Kidney capillary endothelial cell (primary cell): Measurements from ENCODE around the gene NOTCH2.

Experiments used
- DNase-seq: peaks from one replicate; pipeline ENCODE4 v3.0.0-alpha.2; 2018; ENCODE audit warnings: low spot score

The NOTCH2 gene

DNA sequence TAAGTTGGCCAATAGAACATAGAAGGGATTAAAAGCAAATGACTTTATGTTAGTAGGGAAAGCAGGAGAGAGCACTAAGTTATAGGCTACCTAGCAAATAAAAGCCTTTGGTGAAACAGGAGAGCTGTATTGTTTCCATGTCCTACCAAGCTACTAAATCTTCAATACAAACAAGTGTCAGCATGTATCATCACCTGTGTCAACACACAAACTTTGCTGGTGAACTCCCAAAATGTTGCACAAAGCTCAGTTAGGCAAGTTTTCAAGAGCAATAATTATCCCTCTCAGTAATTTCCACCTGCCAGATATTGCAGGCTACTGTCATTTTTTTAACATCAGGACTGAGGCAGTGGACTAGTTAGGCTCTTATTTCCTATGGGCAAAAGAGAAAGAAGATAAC is 95.4 kb downstream of the NOTCH2 start:
- DNase-seq, result no peak

- no peak for DNase-seq
Measured at GRCh38 chr1:119971710-119972570, 97.5 kb downstream of the NOTCH2 start.

GRCh38 chr1:119968601-119969000 is 100.9 kb downstream of the NOTCH2 start:
- no peak for DNase-seq

DNA sequence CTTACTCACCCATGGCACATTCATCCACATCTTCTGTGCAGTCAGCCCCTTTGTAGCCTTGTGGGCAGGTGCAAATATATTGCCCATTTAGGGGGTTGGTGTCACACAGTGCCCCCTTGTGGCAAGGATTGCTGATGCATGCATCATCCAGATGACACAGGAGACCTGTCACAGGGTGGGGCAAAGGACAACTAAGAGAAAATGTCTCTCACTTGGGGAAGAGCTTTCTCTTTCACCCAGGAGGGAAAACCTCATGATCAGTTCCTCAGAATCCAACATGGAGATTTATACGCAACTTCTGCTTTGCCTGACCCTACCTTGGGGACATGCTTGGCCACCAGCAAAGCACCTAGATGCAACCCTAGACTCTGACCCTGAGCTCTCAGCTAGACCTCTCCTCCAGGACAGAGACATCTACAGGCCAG is 101.4 kb downstream of the NOTCH2 start:
- DNase-seq, result peak; percentile 32

DNA sequence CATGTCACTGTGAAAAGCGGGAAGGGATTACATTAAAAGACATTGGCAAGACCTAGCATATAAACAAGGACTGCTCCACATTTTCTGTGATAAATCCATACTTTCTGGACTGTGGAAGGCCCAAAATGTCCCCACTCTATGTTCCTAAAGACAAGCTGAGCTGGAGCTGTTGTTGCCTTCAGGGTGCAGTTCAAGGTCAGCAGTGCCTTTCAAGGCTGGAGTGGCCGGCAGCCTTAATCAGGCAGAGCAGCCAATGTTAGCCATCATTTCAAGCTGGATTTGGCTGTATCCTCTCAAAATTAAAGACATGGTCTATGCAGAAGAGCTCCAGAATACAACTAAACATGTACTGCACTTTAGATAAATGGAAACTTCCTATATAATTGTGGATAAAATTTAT is 102.8 kb downstream of the NOTCH2 start:
- DNase-seq, result no peak

DNA sequence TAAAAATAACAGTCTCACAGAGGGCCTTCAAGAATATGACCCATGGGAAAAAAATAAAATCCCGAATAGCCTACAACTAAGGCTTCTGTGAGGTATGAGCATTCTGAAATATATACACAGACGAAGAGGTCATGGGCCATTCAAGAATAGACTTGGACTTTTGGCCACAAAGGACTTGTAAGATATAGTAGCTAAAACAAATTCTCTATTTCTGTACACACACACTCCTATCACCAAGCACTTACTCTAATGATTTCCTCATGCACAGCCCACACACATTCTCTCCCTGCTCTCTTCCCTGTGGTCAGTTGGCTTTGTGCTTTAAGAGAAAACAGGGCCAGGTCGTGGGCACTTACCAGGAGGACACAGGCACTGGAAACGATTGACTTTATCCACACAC is 103.4 kb downstream of the NOTCH2 start:
- no peak for DNase-seq

DNA sequence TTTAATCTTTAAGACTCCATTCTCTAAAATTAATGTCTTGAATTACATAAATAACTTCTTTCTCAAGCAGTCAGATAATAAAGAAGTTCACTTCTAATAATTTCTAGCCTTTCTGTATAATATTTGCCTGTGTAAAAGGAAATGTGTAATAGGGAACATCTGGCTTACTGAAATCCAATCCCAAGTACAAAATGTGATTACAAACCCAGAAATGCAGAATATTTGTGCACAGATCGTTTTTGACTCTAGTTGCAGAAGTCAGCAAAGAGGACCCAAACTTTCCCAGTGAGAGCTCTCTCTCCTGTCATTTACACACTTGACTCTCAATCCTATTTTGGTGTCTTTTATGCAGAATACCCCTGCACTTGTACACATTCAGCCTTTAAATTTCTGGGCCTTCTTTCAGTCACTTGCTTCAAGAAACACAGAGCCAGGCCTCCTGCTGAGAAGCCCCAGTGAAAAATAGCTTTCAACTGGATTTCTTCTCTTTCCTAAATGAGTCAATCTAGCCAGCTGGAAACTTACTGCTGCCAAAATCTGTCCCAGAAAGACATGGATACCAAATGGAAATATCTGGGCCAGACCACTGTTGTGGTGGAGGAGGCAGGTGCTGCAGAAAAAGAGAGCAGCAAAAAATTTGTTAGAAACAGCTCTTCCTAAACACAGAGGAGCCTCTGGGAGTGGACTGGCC is 104.6 kb downstream of the NOTCH2 start:
- DNase-seq, result no peak

DNA sequence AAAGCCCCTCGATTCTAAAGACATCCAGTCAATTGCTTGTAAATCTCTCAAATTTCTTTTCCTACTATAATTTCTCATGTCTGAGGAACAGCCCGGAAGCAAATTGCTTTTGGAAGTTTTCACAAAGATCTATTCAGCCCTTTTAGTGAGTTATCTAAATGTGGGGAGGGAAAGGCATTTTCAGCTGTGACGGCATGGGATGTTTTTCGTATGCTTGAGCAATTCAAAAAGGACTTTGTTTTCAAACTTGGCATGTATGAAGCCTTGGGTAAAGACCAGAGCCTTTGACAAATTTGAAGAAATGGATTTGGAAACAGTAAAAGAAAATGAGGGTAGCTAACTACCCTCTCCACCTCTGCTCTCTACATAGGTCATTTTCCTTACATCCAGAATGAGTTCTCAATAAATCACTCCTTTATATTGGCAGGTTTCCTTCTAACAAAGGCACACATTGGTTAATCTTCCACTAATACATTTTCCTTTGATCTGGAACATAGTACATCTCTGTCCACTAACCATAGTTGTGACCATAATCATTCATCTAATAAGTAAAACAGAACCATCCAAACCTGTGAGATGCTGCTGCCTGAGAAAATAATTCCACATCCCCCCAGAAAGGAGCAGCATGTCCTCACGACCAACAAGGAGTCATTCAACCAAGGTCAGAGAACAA is 107.0 kb downstream of the NOTCH2 start:
- DNase-seq, result no peak

GRCh38 chr1:119960501-119960900 is 109.0 kb downstream of the NOTCH2 start:
- no peak for DNase-seq

DNA sequence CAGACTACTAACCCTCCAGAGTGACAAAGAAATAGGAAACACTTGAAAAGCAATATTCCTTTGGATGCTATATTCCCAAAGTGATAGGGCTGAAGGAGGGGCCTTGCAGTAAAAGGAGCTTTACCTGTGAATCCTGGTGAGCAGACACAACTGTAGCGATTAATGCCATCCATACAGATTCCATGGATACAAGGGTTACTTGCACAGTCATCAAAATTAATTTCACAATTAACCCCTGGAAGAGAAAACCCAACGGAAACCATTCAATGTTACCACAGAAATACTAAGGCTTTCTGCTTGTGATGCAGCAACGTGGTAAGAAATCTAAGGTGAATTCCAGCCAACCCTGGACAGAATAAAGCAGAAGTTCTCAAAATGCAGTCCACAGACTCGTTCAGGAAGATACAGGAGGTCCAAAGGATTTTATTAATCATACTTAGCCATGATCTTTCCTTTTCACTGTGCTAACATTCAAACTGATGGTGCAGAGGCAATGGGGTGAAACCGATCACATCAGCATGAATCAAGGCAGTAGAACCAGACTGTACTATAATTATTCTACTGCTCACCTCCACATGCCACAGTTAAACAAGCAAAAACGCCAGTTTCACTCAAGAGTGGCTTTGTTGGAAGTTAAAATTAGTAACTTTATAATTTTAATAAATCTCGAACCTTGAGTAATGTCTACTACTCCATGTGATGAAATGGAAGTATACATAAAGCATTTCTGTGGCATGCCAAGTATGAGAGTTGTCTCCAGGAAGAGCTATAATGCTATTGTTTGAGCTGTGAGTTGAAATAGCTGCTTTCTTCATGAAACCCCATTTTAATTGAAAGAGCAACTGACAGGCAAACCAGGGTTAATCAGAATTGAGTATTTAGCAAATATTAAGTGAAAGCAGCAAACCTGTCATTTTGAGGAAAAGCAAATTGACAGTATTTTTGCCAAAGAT is 109.9 kb downstream of the NOTCH2 start:
- DNase-seq, result no peak

GRCh38 chr1:119958223-119958622 is 111.2 kb downstream of the NOTCH2 start:
- no peak for DNase-seq

- DNase-seq, result no peak
Measured at GRCh38 chr1:119956306-119956705, 113.2 kb downstream of the NOTCH2 start.

DNA sequence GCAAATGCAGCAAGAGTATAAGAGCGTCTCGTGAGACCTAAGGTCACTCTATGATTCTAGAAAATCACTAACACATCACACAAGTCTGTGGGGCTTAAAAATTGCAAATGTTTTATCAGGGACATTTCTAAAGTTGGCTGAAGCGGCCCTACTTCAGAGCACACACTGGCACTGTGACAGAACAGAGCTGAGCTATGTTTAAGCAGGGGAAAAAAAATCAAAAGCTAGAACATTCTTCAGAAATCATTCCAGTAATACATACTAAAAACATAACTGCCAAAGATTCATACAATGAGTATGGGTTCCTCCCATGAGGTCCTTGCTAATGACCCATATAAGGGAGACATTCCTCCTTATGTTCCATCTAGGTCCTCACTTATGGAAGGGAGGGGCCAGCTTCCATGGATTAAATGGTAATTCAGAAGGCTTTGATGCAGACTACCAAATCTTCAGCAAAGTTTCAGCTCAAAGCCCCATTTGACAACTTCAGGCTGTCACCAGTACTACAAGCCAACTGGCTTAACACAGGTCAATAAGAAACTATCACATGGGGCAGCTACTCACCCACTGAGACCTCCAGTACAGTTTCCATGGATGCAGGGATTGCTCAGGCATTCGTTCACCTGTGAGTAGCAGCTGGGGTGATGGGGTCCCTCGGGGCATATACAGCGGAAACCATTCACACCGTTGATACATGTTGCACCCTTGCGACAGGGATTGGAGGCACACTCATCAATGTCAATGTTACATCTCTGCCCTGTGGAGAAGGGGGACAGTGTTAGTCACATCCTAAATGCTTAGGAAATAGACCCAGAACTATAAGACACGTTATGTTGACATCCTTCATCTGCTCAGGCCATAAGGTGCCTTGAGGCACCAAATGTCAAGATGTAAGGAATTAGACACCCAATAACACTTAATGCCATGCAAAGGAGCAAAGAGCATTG is 114.7 kb downstream of the NOTCH2 start:
- no peak for DNase-seq

GRCh38 chr1:119953266-119953998 is 116.0 kb downstream of the NOTCH2 start:
- no peak for DNase-seq

- no peak for DNase-seq
Measured at GRCh38 chr1:119952496-119952895, 117.0 kb downstream of the NOTCH2 start.

GRCh38 chr1:119948342-119949214 is 120.9 kb downstream of the NOTCH2 start:
- peak; percentile 54 for DNase-seq

GRCh38 chr1:119947468-119947867 is 122.0 kb downstream of the NOTCH2 start:
- DNase-seq, result no peak

- no peak for DNase-seq
Measured at GRCh38 chr1:119946724-119947123, 122.7 kb downstream of the NOTCH2 start.

- no peak for DNase-seq
Measured at GRCh38 chr1:119943216-119943615, 126.2 kb downstream of the NOTCH2 start.
